AG04450 (cell line): ENCODE measurements around the gene SFMBT2. TPM values are rescaled to one million over a fixed set of nuclear protein-coding genes. Genes with fewer than 3 reads are reported as not detected.
"Not testable (repeated sequence)": the region's sequence is repeated elsewhere in the genome, so short reads cannot be mapped to it uniquely, and the experiment has no call there.

Experiments
- CTCF ChIA-PET: fragments of 300-600, 350-600 bp; formaldehyde crosslinking; extraction: SDS; loops from one replicate; lab custom pipeline; 2022; ENCODE audit warnings: antibody characterized with exemption, inconsistent platforms; lab: Charles Lee
- POLR2A ChIA-PET: fragments of 350-600 bp; formaldehyde crosslinking; extraction: SDS; loops from one replicate; lab custom pipeline; 2021; ENCODE audit warnings: antibody characterized with exemption, inconsistent platforms; lab: Yijun Ruan, JAX
- DNase-seq: peaks from one replicate; pipeline ENCODE4 v3.0.0-alpha.2; 2011; ENCODE audit warnings: low read depth, low spot score
- H3K27ac ChIP-seq: one replicate; pipeline ENCODE4 v1.5.1; 2012; ENCODE audit warnings: low read depth, low read length, control low read depth
- H3K27me3 ChIP-seq: one replicate; pipeline ENCODE4 v1.6.0; 2012; ENCODE audit warnings: low read length; ENCODE audit not compliant: control insufficient read depth, insufficient read depth
- H3K4me3 ChIP-seq: 2 replicates; pipeline ENCODE4 v1.5.1; 2011; ENCODE audit warnings: mild to moderate bottlenecking, low read depth, low read length, control low read depth
- H3K9me3 ChIP-seq: 2 replicates; pipeline ENCODE4 v1.5.1; 2012; ENCODE audit warnings: low read length; ENCODE audit not compliant: control insufficient read depth, insufficient read depth
- CTCF ChIP-seq: IDR thresholded peaks from 2 replicates; pipeline ENCODE4 v1.5.1; 2011; ENCODE audit warnings: low read depth, low read length, control low read depth, inconsistent platforms
- polyA plus RNA-seq: library from polyadenylated mRNA; depleted of rRNA; stranded (reverse); fragments of >200 nt; gene quantifications from 2 replicates; pipeline ENCODE4 v1.2.3, GENCODE V29; 2011

SFMBT2 gene
- polyA plus RNA-seq, 1 experiment = 1.4 TPM

- Histone ChIP-seq H3K27ac (no peak overlapping the region), H3K27me3 (no peaks in the 10 kb centered on the region), H3K4me3 (no peak overlapping the region), H3K9me3 (peaks cover 3% of the 10 kb centered on the region; the same call in 1 of the 2 replicates)
- TF ChIP-seq CTCF = no peak
- CTCF ChIA-PET = no interaction called here
- POLR2A ChIA-PET = no interaction called here
- DNase-seq = no peak
Observed at GRCh38 chr10:7188456-7189050, 222.3 kb downstream of the SFMBT2 start.

DNA sequence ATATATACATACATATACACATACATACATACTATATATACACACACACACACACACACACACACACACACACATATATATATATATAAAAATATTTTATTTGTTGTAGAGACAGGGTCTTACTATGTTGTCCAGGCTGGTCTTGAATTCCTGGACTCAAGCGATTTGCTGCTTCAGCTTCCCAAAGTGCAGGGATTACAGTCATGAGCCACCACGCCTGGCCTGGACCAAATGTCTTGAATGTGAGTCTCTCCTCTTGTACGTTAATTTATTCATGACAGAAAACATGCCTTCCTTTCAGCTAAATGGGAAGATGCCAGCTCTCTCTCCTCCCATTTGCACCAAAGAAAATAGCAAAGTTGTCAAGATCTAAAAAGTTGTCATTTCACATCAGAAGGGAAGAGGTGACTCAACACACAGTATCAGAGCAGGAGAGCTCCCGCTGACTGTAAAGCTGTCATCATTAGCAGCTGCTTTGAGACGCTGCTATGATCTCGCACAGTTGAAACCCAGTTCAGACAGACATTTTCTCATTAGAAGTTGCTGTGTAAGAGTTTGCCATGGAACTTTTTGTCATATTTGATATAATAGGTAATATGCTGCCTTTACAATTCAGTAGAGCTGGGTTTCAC, 224.3 kb downstream of the SFMBT2 start:
- CTCF ChIA-PET = no interaction called here
- DNase-seq = no peak
- Histone ChIP-seq H3K27me3 (no peaks in the 10 kb centered on the region), H3K27ac (no peak overlapping the region), H3K4me3 (no peak overlapping the region), H3K9me3 (no peaks in the 10 kb centered on the region)
- POLR2A ChIA-PET = no interaction called here
- TF ChIP-seq CTCF = no peak

DNA sequence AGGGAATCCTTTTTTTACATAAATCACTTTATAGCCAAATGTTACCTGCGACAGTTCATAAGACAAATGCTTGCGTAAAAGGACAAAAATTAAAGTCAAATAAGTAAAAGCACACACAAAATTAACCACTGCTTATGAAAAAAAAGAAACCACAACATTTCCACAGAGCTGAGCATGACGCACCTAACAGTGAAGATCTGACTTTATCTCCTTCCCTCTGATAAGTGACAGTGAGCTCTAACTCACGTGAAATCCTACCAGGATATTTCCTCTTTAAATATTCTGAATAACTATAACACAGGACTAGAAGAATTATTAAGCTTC, 225.5 kb downstream of the SFMBT2 start:
- ChIA-PET CTCF (interaction anchor here (0.7 to 1.1 kb wide), 2 partner anchors 340 to 469 kb away, joined by 3 read pairs; no protein-coding TSS in a partner anchor), POLR2A (no interaction called here)
- Histone ChIP-seq H3K27ac (no peak overlapping the region), H3K4me3 (no peak overlapping the region), H3K9me3 (peaks cover 2% of the 10 kb centered on the region; the same call in 1 of the 2 replicates), H3K27me3 (no peaks in the 10 kb centered on the region)
- DNase-seq = no peak
- no peak for TF ChIP-seq CTCF

GRCh38 chr10:7184660-7185366, 226.0 kb downstream of the SFMBT2 start:
- DNase-seq = no peak
- CTCF ChIA-PET = interaction anchor here (0.7 to 1.1 kb wide), 2 partner anchors 340 to 469 kb away, joined by 3 read pairs; no protein-coding TSS in a partner anchor
- no peak overlapping the region for H3K4me3 ChIP-seq
- no peak for TF ChIP-seq CTCF
- H3K27me3 ChIP-seq = no peaks in the 10 kb centered on the region
- peaks cover 5% of the 10 kb centered on the region; the same call in 1 of the 2 replicates for H3K9me3 ChIP-seq
- no peak overlapping the region for H3K27ac ChIP-seq
- POLR2A ChIA-PET = no interaction called here

DNA sequence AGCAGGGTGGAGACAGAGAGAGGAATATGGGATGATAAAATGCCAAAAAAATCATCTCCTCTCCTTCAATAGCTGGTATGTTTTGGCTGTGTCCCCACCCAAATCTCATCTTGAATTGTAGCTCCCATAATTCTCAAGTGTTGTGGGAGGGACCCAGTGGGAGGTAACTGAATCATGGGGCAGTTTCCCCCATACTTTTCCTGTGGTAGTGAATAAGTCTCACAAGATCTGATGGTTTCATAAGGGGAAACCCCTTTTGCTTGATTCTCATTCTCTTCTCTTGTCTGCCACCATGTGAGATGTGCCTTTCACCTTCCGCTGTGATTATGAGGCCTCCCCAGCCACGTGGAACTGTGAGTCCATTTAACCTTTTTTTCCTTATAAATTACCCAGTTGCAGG, 226.7 kb downstream of the SFMBT2 start:
- CTCF ChIA-PET = not testable (repeated sequence)

DNA sequence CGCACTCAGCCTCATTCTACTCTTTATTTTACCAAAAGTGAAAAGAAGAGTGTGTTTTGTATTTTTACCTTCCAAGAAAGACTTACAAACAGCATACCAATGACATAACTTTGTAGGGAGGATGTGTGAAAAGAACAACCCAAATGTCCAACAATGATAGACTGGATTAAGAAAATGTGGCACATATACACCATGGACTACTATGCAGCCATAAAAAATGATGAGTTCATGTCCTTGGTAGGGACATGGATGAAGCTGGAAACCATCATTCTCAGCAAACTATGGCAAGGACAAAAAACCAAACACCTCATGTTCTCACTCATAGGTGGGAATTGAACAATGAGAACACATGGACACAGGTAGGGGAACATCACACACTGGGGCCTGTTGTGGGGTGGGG, 228.5 kb downstream of the SFMBT2 start:
- H3K27ac ChIP-seq, DNase-seq, H3K4me3 ChIP-seq, H3K9me3 ChIP-seq, H3K27me3 ChIP-seq, CTCF ChIA-PET, POLR2A ChIA-PET: not testable (repeated sequence)

More for the DNA sequence above, 226.7 kb downstream of the SFMBT2 start:
- H3K4me3 ChIP-seq, H3K27me3 ChIP-seq, DNase-seq, POLR2A ChIA-PET, H3K27ac ChIP-seq, H3K9me3 ChIP-seq: not testable (repeated sequence)
